GM12872 (cell line): ENCODE data around the gene GREM2.

Experiments
- CTCF ChIP-seq: IDR thresholded peaks from 3 replicates; pipeline ENCODE4 v1.5.1; 2011; ENCODE audit warnings: low read depth, mild to moderate bottlenecking, low read length, moderate library complexity; ENCODE audit not compliant: insufficient read depth

Gene GREM2

DNA sequence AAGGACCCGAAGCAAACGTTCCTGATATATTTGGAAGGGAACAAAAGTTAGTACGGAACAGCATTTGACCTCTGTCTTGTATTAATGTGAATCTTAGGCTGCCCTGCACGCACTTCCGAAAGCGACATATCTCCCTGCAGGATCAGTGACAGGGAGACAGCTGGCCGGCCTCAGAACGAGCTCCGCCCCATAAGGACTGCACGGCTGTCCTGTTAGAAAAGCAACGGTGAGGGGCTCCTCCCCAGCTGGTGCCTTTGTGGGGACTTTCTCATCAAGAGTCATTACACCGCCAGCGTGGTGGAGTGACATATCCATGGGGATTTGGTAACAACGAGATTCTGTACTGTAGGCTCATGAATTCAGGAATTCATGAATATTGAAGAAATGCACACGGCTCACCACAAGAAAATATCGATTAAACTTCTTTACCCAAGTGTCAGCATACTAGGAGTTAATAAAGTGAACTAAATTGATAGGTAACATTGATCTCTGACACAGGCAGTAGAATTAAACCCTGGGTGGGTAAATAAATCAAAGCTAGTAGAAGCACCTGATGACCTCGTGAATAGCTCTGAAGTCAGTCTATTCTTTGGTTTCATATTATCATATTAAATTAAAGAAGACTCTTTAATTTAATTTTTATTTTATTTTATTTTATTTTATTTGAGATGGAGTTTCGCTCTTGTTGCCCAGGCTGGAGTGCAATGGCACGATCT, 8.1 kb upstream of the GREM2 start:
- no peak for TF ChIP-seq CTCF

- no peak for TF ChIP-seq CTCF
These were observed 7.4 kb upstream of the GREM2 start for GRCh38 chr1:240619357-240619756.

GRCh38 chr1:240618946-240619345, 7.0 kb upstream of the GREM2 start:
- no peak for TF ChIP-seq CTCF

DNA sequence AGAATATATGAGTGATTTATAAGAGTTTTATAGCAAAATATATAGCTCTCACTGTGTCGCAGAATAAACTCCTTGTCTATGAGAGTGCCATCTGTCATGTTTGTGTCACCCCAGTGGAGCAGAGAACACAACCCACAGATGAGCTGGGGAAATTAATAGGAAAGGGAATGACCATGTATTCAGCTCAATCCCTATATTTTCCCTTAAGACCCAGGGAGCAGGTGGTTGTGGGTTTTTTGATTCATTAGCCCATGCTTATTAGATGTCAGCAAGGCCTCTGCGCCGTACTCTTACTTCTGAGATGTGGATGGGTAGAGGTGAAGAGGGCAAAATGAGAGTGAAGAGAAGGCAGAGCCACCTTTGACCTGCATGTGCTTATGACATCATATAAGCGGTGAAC, 4.1 kb upstream of the GREM2 start:
- no peak for TF ChIP-seq CTCF

DNA sequence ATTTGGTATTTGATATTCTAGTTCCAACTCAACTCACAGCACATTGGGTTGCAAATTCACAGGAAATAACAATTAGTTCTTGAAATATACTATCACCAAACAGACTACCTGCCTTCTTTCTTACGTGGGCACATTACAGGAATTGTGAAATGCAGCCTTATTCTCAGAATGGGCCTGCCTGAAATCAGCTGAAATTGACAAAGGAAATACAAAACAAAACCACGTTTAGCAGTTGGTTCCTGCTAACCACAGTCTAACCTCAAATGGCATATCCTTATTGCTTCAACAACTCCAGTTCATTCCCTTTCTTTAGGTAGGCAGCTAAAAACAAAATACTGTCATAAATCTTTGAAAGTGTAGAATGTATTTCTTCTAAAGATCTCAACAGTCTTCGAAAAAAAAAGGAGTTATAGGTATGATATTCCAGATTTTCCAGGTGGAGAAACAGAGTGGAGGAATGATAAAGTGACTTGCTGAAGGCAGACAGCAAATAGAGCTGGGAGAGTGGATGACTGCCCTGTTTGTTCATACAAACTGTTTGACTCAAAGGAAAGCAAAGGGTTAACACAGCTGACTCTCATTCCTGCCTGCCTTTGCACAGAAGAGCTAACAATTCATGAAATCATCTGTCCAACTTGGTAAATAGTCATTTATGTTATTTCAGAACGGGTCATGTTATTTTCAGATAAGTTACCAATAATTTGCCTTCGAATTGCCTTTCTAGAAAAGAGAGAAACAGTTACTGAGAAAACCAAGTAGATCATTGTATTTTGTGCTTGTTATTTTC, 1.6 kb upstream of the GREM2 start:
- no peak for TF ChIP-seq CTCF

DNA sequence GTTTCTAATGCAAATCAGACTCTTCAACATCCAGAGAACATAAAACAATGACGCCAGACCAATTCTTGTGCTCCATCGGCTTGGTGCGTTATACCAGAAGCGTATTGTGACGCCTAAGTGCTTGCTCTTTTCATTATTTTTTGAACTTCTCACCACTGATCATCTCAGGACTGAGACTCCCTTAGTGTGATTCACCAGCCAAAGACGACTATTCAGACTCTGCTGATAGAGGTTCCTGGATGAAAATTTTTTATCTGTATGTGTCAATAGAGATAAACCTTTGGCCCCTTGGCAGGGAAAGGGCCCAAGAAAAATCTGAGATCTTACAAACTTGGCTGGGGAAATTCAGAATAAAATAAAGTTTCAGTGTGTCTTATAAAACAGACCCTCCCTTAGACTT, 856 bp upstream of the GREM2 start:
- TF ChIP-seq CTCF = no peak

- no peak for TF ChIP-seq CTCF
These were observed 732 bp downstream of the GREM2 start for GRCh38 chr1:240611228-240611618.
